ENCODE measurements around the gene AKNAD1.

AKNAD1 gene

DNA sequence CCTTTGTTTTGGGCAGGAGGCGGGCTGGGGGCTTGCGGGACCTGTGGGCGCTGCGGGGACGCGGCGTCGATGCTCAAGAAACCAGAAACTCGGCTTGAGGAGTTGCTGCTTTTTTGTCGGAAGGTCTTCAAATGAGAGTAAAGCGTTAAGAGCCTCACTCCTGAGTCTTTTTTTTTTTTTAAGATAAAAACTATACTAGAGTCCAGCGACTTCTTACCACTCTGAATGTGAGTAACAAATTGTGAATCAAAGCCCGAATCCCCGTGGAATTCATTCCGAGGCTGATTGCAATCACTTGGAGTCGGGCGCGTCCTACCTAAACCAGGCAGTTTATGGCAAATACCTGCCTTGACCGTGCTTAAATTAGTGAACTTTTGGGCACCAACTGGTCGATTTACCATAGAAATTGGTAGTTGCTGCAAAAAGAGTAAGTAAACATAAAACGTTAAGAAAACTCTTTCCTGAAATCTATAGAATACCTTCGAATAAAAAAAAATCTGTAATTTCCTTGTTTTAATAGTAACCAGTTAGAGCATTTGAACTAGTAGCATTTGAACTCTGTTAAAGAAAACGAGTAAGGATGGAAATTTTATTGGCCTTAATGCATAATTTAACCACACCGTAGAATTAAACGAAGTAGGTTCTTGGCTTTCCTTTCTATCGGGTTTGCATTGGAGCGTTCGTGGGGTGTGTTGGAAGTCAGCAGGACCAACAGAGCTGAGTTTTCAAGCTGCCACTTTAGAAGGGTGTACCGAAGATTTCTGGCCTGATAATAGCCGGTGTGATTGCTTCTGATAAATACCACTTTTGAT, 20.7 kb upstream of the AKNAD1 start:
- Histone ChIP-seq H3K9ac (ENCODE audit: insufficient read length) (peak overlapping the region; percentile 82), H3K4me3 (peak overlapping the region; percentile 90), H3K36me3 (ENCODE audit: insufficient read depth, low read length) (no peaks in the 10 kb centered on the region), H3K9me3 (ENCODE audit: low read depth, low read length) (no peaks in the 10 kb centered on the region), H3K27ac (no peak overlapping the region)
- DNase-seq (ENCODE audit: low read depth, low spot score) = no peak
- TF ChIP-seq EZH2 (IDR thresholded peaks at IDR 0.05) (no peak), POLR2AphosphoS5 (IDR thresholded peaks at IDR 0.05; ENCODE audit: borderline replicate concordance, low read depth, low read length) (no peak), FOXP2 (optimal IDR thresholded peaks at IDR 0.05; ENCODE audit: control extremely low read depth, extremely low read length, insufficient read depth) (no peak)

DNA sequence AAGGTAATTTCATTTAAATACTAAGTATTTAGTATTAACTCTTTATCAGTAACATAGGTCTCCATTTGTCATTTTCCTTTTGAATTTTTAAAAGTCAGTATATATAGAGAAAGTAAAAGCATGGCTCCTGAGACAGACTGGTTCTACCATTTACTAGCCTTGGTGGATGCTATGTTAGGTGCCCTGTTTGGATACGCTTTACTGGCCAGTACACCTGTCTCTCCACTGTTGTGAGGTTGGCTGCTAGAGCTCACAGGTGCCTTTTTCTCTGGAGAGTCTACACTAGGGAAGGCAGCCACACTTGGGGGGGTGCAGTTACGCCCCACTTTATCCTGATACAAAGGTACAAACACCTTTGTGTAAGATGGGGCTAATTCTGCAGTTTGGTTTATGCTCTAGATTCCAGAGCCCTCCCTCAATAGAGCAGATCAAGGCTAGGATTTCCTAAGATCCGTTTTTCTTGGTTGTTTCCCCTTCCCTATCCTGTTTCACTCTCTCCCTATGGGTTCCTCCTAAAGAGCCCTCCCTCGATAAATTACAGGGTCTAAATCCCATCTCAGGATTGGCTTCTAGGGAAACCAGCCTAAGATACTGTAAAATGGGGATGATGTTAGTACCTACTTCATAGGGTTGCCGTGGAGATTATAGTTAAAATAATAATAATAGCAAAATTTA, 14.3 kb upstream of the AKNAD1 start:
- no peak overlapping the region for H3K4me3 ChIP-seq
- H3K9ac ChIP-seq (ENCODE audit: insufficient read length) = no peak overlapping the region
- H3K9me3 ChIP-seq (ENCODE audit: low read depth, low read length) = no peaks in the 10 kb centered on the region
- no peak for DNase-seq (ENCODE audit: low read depth, low spot score)
- TF ChIP-seq FOXP2 (optimal IDR thresholded peaks at IDR 0.05; ENCODE audit: control extremely low read depth, extremely low read length, insufficient read depth) (no peak), POLR2AphosphoS5 (IDR thresholded peaks at IDR 0.05; ENCODE audit: borderline replicate concordance, low read depth, low read length) (no peak), EZH2 (IDR thresholded peaks at IDR 0.05) (no peak)
- H3K36me3 ChIP-seq (ENCODE audit: insufficient read depth, low read length) = no peaks in the 10 kb centered on the region
- H3K27ac ChIP-seq = no peak overlapping the region

DNA sequence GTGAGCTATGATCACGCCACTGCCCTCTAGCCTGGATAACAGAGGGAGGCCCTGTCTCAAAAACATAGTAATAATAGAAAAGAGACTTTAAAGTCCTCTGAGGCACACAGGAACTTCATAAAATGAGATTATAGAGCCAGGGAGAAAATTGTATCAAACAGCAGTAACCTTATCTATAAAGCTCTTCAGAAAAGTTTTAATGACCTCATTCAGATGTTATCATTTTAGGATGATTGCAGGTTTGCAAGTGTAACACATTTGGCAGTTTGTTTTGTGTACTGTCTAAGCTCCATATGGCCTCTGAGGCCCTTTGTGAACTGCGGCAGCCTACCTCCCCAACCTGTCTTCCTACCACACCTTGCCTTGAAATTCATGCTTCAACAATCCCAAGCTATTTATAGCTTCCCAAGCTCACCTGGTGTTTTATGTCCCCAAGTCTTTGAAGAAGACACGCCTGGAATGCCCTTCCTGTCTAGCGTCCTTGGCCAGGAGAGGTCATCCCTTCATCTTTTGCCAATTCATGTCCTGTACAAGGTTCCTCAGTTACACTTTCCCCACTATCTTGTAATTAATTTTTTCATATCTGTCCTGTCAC, 8.5 kb upstream of the AKNAD1 start:
- TF ChIP-seq EZH2 (IDR thresholded peaks at IDR 0.05) (no peak), FOXP2 (optimal IDR thresholded peaks at IDR 0.05; ENCODE audit: control extremely low read depth, extremely low read length, insufficient read depth) (no peak), POLR2AphosphoS5 (IDR thresholded peaks at IDR 0.05; ENCODE audit: borderline replicate concordance, low read depth, low read length) (no peak)
- H3K36me3 ChIP-seq (ENCODE audit: insufficient read depth, low read length) = no peaks in the 10 kb centered on the region
- no peak overlapping the region for H3K9ac ChIP-seq (ENCODE audit: insufficient read length)
- no peaks in the 10 kb centered on the region for H3K9me3 ChIP-seq (ENCODE audit: low read depth, low read length)
- no peak overlapping the region for H3K27ac ChIP-seq
- no peak for DNase-seq (ENCODE audit: low read depth, low spot score)
- no peak overlapping the region for H3K4me3 ChIP-seq

DNA sequence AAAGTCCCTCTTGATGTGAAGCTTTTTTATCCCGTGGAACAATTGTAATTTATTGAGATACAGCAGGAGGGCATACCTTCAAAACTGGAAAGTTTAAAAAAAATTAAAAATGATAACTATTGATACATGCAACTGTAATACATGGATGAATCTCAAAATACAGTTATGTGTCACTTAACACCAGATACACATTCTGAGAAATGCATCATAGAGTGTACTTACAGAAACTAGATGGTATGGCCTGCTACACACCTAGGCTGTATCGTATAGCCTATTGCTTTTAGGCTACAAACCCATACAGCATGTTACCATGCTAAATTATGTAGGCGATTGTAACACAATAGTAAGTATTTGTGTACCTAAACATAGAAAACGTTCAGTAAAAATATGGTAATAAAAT, 7.1 kb upstream of the AKNAD1 start:
- Histone ChIP-seq H3K27ac (no peak overlapping the region), H3K9ac (ENCODE audit: insufficient read length) (no peak overlapping the region), H3K9me3 (ENCODE audit: low read depth, low read length) (no peaks in the 10 kb centered on the region), H3K4me3 (no peak overlapping the region), H3K36me3 (ENCODE audit: insufficient read depth, low read length) (no peaks in the 10 kb centered on the region)
- TF ChIP-seq EZH2 (IDR thresholded peaks at IDR 0.05) = no peak
- no peak for TF ChIP-seq POLR2AphosphoS5 (IDR thresholded peaks at IDR 0.05; ENCODE audit: borderline replicate concordance, low read depth, low read length)
- DNase-seq (ENCODE audit: low read depth, low spot score) = no peak

- no peak for DNase-seq (ENCODE audit: low read depth, low spot score)
- Histone ChIP-seq H3K27ac (no peak overlapping the region), H3K9me3 (ENCODE audit: low read depth, low read length) (no peaks in the 10 kb centered on the region), H3K36me3 (ENCODE audit: insufficient read depth, low read length) (no peaks in the 10 kb centered on the region), H3K4me3 (no peak overlapping the region), H3K9ac (ENCODE audit: insufficient read length) (no peak overlapping the region)
- TF ChIP-seq POLR2AphosphoS5 (IDR thresholded peaks at IDR 0.05; ENCODE audit: borderline replicate concordance, low read depth, low read length) (no peak), FOXP2 (optimal IDR thresholded peaks at IDR 0.05; ENCODE audit: control extremely low read depth, extremely low read length, insufficient read depth) (no peak), EZH2 (IDR thresholded peaks at IDR 0.05) (no peak)
Observed at GRCh38 chr1:108862698-108863477, 6.0 kb upstream of the AKNAD1 start.

GRCh38 chr1:108862017-108862610, 5.2 kb upstream of the AKNAD1 start:
- no peak for TF ChIP-seq EZH2 (IDR thresholded peaks at IDR 0.05)
- TF ChIP-seq POLR2AphosphoS5 (IDR thresholded peaks at IDR 0.05; ENCODE audit: borderline replicate concordance, low read depth, low read length) = no peak
- no peak for TF ChIP-seq FOXP2 (optimal IDR thresholded peaks at IDR 0.05; ENCODE audit: control extremely low read depth, extremely low read length, insufficient read depth)
- H3K36me3 ChIP-seq (ENCODE audit: insufficient read depth, low read length) = no peaks in the 10 kb centered on the region
- no peak for DNase-seq (ENCODE audit: low read depth, low spot score)
- no peak overlapping the region for H3K27ac ChIP-seq
- no peak overlapping the region for H3K9ac ChIP-seq (ENCODE audit: insufficient read length)
- no peaks in the 10 kb centered on the region for H3K9me3 ChIP-seq (ENCODE audit: low read depth, low read length)
- H3K4me3 ChIP-seq = no peak overlapping the region

DNA sequence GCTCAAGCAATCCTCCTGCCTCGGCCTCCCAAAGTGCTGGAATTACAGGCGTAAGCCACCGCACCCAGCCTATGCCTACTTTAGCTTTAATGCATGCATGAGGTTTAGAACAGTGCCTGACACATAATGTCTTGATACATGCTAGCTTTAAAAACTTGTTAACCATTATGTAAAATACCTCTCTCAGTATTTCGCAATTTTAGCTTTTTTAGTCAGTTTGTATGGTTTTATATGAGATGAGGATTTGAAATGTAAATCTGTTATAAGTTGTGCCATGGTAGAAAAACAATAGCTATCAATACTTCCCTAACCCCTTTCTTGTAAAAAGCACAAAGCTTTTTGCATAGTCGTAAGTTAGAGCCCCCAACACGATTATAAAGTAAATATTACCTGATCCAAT, 4.7 kb upstream of the AKNAD1 start:
- Histone ChIP-seq H3K9me3 (ENCODE audit: low read depth, low read length) (no peaks in the 10 kb centered on the region), H3K36me3 (ENCODE audit: insufficient read depth, low read length) (no peaks in the 10 kb centered on the region), H3K9ac (ENCODE audit: insufficient read length) (no peak overlapping the region), H3K27ac (no peak overlapping the region), H3K4me3 (no peak overlapping the region)
- TF ChIP-seq EZH2 (IDR thresholded peaks at IDR 0.05) = no peak
- TF ChIP-seq POLR2AphosphoS5 (IDR thresholded peaks at IDR 0.05; ENCODE audit: borderline replicate concordance, low read depth, low read length) = no peak
- TF ChIP-seq FOXP2 (optimal IDR thresholded peaks at IDR 0.05; ENCODE audit: control extremely low read depth, extremely low read length, insufficient read depth) = no peak
- no peak for DNase-seq (ENCODE audit: low read depth, low spot score)

Data from SK-N-MC (cell line).